Breast epithelium (tissue), 4 donors: ENCODE measurements around the gene ACOT8. TPM values are rescaled to one million over a fixed set of nuclear protein-coding genes. Genes with fewer than 3 reads are reported as not detected.

ENCODE experiments used
- DNase-seq, 2 donors: peaks; one replicate each; pipeline ENCODE4 v3.0.0-alpha.2; 2019; ENCODE audit warnings: low spot score in 2 of 2
- H3K27ac ChIP-seq, 2 donors: fragments of 200-600 bp; sonication (generic) in 1 of 2; one replicate each; pipeline ENCODE4 v1.5.1; 2016 to 2019; ENCODE audit warnings: mild to moderate bottlenecking in 1 of 2
- H3K27me3 ChIP-seq, 2 donors: fragments of 200-600 bp; sonication (generic) in 1 of 2; one replicate each; pipeline versions ENCODE4 v1.5.1 to v1.6.0; 2017 to 2019; ENCODE audit warnings: control low read depth in 1 of 2, mild to moderate bottlenecking in 1 of 2
- H3K36me3 ChIP-seq: fragments of 200-600 bp; one replicate; pipeline ENCODE4 v1.5.1; 2019
- H3K4me1 ChIP-seq, 2 donors: fragments of 200-600 bp; sonication (generic); one replicate each; pipeline ENCODE4 v1.5.1; 2016 to 2019; ENCODE audit warnings: control low read depth in 1 of 2
- H3K4me3 ChIP-seq, 3 donors: fragments of 200-600 bp; sonication (generic); 1 replicate in 2 of 3; 2 replicates in 1 of 3; pipeline ENCODE4 v1.5.1; 2016 to 2019; ENCODE audit warnings: mild to moderate bottlenecking in 3 of 3, moderate library complexity in 2 of 3
- H3K9me3 ChIP-seq, 2 donors: fragments of 200-600 bp; sonication (generic) in 1 of 2; one replicate each; pipeline ENCODE4 v1.5.1; 2016 to 2019; ENCODE audit warnings: control low read depth in 1 of 2
- POLR2A ChIP-seq: fragments of 450-650 bp; IDR thresholded peaks from one replicate; pipeline ENCODE4 v1.6.1; 2016; ENCODE audit warnings: antibody characterized with exemption, mild to moderate bottlenecking, moderate library complexity
- POLR2AphosphoS5 ChIP-seq, 3 donors: sonication (generic); formaldehyde crosslinking; IDR thresholded peaks; one replicate each; pipeline ENCODE4 v1.6.1; 2017; ENCODE audit warnings: antibody characterized with exemption in 3 of 3
- intact Hi-C: fragments of 100-400 bp; cut with DNase I; formaldehyde crosslinking; loops from one replicate; pipeline ENCODE4 v1.15.1; 2023; ENCODE audit warnings: low total_unique reads
- total RNA-seq, 3 donors: library from RNA; depleted of rRNA; stranded (reverse); fragments of >200 nt; gene quantifications; one replicate each; pipeline ENCODE4 v1.1.0, GENCODE V29; 2016
- TF ChIP-seq, protein P1 (sequence below), 3 donors: fragments of 450-650 bp; IDR thresholded peaks; one replicate each; pipeline ENCODE4 v1.5.1; 2016 to 2017; ENCODE audit warnings: antibody characterized with exemption in 3 of 3, mild to moderate bottlenecking in 3 of 3, moderate library complexity in 3 of 3

Gene ACOT8
- total RNA-seq, 3 donors from 2014 or later, result 33.4 to 48.9 (median 37.3) TPM

DNA sequence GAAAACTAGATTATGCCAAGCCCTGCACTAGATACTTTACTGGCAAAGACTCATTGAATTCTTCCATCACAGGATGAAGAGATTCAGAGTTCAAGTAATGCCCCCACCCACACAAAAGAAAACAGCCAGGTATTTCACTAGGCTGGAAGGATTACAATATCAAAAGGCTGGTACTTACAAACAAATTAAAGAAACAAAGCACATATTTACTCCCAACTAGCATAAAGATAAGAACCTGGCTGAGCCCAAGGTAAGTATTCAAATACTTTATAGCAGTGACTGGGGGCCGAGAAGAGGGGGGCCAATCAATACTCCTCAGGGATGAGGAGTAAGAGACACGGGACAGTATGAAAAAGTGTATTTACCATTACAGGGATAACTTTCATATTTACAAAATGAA lies 3.7 kb downstream of the ACOT8 start:
- Histone ChIP-seq H3K9me3 (no peaks in the 10 kb centered on the region), H3K27me3 (no peaks in the 10 kb centered on the region), H3K27ac (no peak overlapping the region), H3K4me3 (no peak overlapping the region), H3K36me3 (no peaks in the 10 kb centered on the region), H3K4me1 (peaks cover 0 to 17% of the 10 kb centered on the region in 2 donors)
- no peak for DNase-seq
- TF ChIP-seq POLR2AphosphoS5 (IDR thresholded peaks at IDR 0.05) (no peak), POLR2A (no peak)
- TF ChIP-seq, protein P1, sequence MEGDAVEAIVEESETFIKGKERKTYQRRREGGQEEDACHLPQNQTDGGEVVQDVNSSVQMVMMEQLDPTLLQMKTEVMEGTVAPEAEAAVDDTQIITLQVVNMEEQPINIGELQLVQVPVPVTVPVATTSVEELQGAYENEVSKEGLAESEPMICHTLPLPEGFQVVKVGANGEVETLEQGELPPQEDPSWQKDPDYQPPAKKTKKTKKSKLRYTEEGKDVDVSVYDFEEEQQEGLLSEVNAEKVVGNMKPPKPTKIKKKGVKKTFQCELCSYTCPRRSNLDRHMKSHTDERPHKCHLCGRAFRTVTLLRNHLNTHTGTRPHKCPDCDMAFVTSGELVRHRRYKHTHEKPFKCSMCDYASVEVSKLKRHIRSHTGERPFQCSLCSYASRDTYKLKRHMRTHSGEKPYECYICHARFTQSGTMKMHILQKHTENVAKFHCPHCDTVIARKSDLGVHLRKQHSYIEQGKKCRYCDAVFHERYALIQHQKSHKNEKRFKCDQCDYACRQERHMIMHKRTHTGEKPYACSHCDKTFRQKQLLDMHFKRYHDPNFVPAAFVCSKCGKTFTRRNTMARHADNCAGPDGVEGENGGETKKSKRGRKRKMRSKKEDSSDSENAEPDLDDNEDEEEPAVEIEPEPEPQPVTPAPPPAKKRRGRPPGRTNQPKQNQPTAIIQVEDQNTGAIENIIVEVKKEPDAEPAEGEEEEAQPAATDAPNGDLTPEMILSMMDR (IDR thresholded peaks at IDR 0.05), result no peak
- intact Hi-C loops, result no loop called here

DNA sequence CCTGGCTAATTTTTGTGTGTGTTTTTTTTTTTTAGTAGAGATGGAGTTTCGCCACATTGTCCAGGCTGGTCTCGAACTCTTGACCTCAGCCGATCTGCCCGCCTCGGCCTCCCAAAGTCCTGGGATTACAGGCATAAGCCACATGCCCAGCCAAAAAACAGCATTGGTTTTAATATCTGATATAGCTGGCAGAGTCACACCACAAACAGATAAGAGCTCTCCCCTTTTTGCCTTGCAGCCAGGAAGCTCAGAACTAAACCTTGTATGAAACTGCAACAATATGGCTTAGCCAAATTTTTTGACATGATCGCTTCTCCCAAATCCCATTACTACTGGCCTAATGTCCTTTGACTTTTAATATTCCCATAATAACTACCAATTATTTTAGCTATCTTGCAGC lies 4.9 kb downstream of the ACOT8 start:
- H3K36me3 ChIP-seq, result no peaks in the 10 kb centered on the region
- TF ChIP-seq POLR2A, result no peak
- no peak for TF ChIP-seq POLR2AphosphoS5 (IDR thresholded peaks at IDR 0.05)
- TF ChIP-seq, protein P1 (IDR thresholded peaks at IDR 0.05), result no peak
- intact Hi-C loops, result no loop called here
- no peak overlapping the region for H3K27ac ChIP-seq
- peaks cover 0 to 12% of the 10 kb centered on the region in 2 donors for H3K4me1 ChIP-seq
- no peaks in the 10 kb centered on the region for H3K27me3 ChIP-seq
- H3K9me3 ChIP-seq, result no peaks in the 10 kb centered on the region
- H3K4me3 ChIP-seq, result no peak overlapping the region
- no peak for DNase-seq

DNA sequence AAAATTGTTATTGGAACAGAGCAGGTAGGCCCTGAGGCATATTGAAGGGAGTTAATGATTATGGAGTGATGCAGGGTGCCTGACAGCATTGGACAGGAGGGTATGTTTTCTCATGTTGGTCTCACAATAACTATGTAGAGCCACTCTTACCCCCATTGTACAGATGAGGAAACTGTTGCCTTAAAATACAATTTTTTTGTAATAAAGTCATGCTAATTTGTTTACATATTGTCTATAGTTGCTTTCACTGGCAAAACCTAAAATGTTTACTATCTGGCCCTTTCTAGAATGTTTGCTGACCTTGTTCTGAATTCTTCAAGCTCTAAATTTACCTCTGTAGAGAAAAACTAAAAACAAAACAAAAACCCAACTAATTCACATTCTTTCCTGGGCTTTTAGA lies 5.7 kb downstream of the ACOT8 start:
- TF ChIP-seq POLR2A (no peak), POLR2AphosphoS5 (IDR thresholded peaks at IDR 0.05) (no peak)
- TF ChIP-seq, protein P1 (IDR thresholded peaks at IDR 0.05), result no peak
- H3K9me3 ChIP-seq, result no peaks in the 10 kb centered on the region
- peaks cover 0 to 12% of the 10 kb centered on the region in 2 donors for H3K4me1 ChIP-seq
- DNase-seq, result no peak
- intact Hi-C loops, result no loop called here
- no peaks in the 10 kb centered on the region for H3K27me3 ChIP-seq
- H3K27ac ChIP-seq, result no peak overlapping the region
- H3K4me3 ChIP-seq, result no peak overlapping the region
- H3K36me3 ChIP-seq, result no peaks in the 10 kb centered on the region

DNA sequence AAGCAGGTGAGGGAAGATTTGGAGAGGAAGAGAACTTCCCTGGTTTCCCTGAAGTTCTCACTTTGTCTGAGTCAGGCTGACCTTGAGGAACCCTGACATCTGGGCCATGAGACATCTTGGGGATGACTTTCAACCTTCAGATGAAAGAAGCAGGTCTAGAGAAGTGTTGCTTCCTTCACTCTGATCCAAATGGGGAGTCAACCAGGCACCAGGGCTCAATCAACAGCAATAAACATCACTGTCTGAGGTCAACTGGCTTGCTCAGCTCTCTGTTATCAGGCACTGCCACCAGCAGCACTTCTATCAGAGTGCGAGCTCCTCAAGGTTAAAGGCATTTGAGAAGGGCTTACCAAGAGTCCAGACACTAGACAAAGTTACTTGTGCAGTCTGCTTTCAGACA lies 6.3 kb downstream of the ACOT8 start:
- TF ChIP-seq, protein P1 (IDR thresholded peaks at IDR 0.05), result no peak
- TF ChIP-seq POLR2A, result no peak
- no peak for TF ChIP-seq POLR2AphosphoS5 (IDR thresholded peaks at IDR 0.05)
- Histone ChIP-seq H3K9me3 (no peaks in the 10 kb centered on the region), H3K4me1 (peaks cover 0 to 12% of the 10 kb centered on the region in 2 donors), H3K36me3 (no peaks in the 10 kb centered on the region), H3K27ac (no peak overlapping the region), H3K4me3 (no peak overlapping the region), H3K27me3 (no peaks in the 10 kb centered on the region)
- DNase-seq, result no peak
- intact Hi-C loops, result no loop called here

DNA sequence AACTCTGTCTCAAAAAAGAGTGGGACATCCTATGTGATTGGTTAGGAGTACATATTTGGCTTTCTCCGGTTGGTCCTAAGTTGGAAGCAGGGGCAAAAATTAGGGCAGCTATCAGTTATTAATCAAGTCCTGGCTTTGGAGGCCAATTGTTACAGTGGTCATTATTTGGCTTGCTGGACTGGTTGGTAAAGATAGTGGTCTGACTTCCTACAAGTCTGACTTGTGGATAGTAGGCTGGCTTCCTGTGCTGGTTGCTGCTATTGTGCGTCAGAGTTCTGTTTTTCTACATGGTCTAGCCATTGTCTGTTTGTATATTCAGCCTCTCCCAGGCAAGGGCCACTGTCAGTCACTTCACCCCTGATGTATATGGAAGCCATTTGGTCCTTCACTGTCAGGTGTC lies 7.0 kb downstream of the ACOT8 start:
- H3K4me3 ChIP-seq, result no peak overlapping the region
- H3K27me3 ChIP-seq, result no peaks in the 10 kb centered on the region
- intact Hi-C loops, result no loop called here
- no peaks in the 10 kb centered on the region for H3K9me3 ChIP-seq
- no peak for DNase-seq
- TF ChIP-seq POLR2AphosphoS5 (IDR thresholded peaks at IDR 0.05) (no peak), POLR2A (no peak)
- TF ChIP-seq, protein P1 (IDR thresholded peaks at IDR 0.05), result no peak
- H3K27ac ChIP-seq, result no peak overlapping the region
- H3K36me3 ChIP-seq, result no peaks in the 10 kb centered on the region
- H3K4me1 ChIP-seq, result peaks cover 0 to 5% of the 10 kb centered on the region in 2 donors
